B cell (primary cell): ENCODE measurements around the gene ETS1. TPM values are rescaled to one million over a fixed set of nuclear protein-coding genes. Genes with fewer than 3 reads are reported as not detected.
A peak's percentile ranks its signal among the peaks of the same experiment; 100 is the strongest.

ENCODE experiments used
- ATAC-seq: fragments of 200-7000 bp; cut with Tn5 transposase; one replicate; pipeline ENCODE4 v1.10.0; 2021; ENCODE audit warnings: low read depth, mild to moderate bottlenecking, moderate number of reproducible peaks, moderate library complexity
- CTCF ChIA-PET: fragments of 350-600 bp; sonication (Branson Sonifier 250); formaldehyde crosslinking; loops from one replicate; lab custom pipeline; 2021; ENCODE audit warnings: antibody characterized with exemption, inconsistent platforms; lab: Charles Lee
- POLR2A ChIA-PET: fragments of 350-600 bp; sonication (Branson Sonifier 250); formaldehyde crosslinking; loops from one replicate; lab custom pipeline; 2021; ENCODE audit warnings: antibody characterized with exemption; lab: Charles Lee
- DNase-seq: peaks from one replicate; pipeline ENCODE4 v3.0.0; 2013
- H2AFZ ChIP-seq: 2 replicates; pipeline ENCODE4 v1.6.1; 2012; ENCODE audit warnings: mild to moderate bottlenecking, low read depth, low read length; ENCODE audit not compliant: insufficient read depth, poor library complexity, severe bottlenecking
- H3K27ac ChIP-seq, 2 donors: 1 replicate in 1 of 2; 2 replicates in 1 of 2; pipeline ENCODE4 v1.5.1; 2012 to 2013; ENCODE audit warnings: low read length in 2 of 2, mild to moderate bottlenecking in 2 of 2, moderate library complexity in 1 of 2
- H3K27me3 ChIP-seq, 4 experiments: fragments of 200-600 bp in 1 of 4; sonication (generic) in 1 of 4; replicated peaks in 1 of 4; 1 replicate in 2 of 4; 2 replicates in 2 of 4; pipeline versions ENCODE4 v1.6.1 to v1.7.0; 2013 to 2016; ENCODE audit warnings: low read length in 3 of 4, mild to moderate bottlenecking in 2 of 4, mixed read lengths in 1 of 4, moderate library complexity in 1 of 4; ENCODE audit not compliant: insufficient read depth in 4 of 4, control insufficient read depth in 3 of 4; ENCODE audit errors: control extremely low read depth in 1 of 4
- H3K36me3 ChIP-seq, 2 experiments: replicated peaks in 1 of 2; 1 replicate in 1 of 2; 2 replicates in 1 of 2; pipeline versions ENCODE4 v1.6.1 to v1.7.1; 2013; ENCODE audit warnings: low read length in 1 of 2; ENCODE audit not compliant: insufficient read depth in 2 of 2, control insufficient read depth in 1 of 2; ENCODE audit errors: control extremely low read depth in 1 of 2, extremely low read depth in 1 of 2
- H3K4me1 ChIP-seq, 2 donors: fragments of 200-600 bp in 1 of 2; sonication (generic) in 1 of 2; 1 replicate in 1 of 2; 2 replicates in 1 of 2; pipeline versions ENCODE4 v1.5.1 to v1.6.1; 2013 to 2017; ENCODE audit warnings: low read length in 2 of 2; ENCODE audit not compliant: control insufficient read depth in 2 of 2, insufficient read depth in 2 of 2
- H3K4me2 ChIP-seq: replicated peaks from 2 replicates; pipeline ENCODE3; 2012; ENCODE audit warnings: mild to moderate bottlenecking, low read depth, low read length; ENCODE audit not compliant: poor library complexity, severe bottlenecking
- H3K4me3 ChIP-seq, 5 experiments: fragments of 200-600 bp in 1 of 5; sonication (generic) in 1 of 5; 1 replicate in 3 of 5; 2 replicates in 2 of 5; pipeline versions ENCODE4 v1.5.1 to v1.7.0; 2011 to 2016; ENCODE audit warnings: low read length in 4 of 5, mild to moderate bottlenecking in 4 of 5, low read depth in 2 of 5, control low read depth in 1 of 5, moderate library complexity in 1 of 5; ENCODE audit not compliant: insufficient read depth in 1 of 5; ENCODE audit errors: control extremely low read depth in 1 of 5, extremely low read depth in 1 of 5
- H3K79me2 ChIP-seq: fragments of 200-600 bp; sonication (generic); one replicate; pipeline ENCODE4 v1.6.0; 2016; ENCODE audit warnings: low read length; ENCODE audit not compliant: control insufficient read depth, insufficient read depth
- H3K9ac ChIP-seq: fragments of 200-600 bp; sonication (generic); 2 replicates; pipeline ENCODE4 v1.6.1; 2017; ENCODE audit warnings: mild to moderate bottlenecking, low read length, moderate library complexity
- H3K9me3 ChIP-seq, 3 donors: one replicate each; pipeline versions ENCODE4 v1.6.1 to v1.7.1; 2013; ENCODE audit warnings: low read length in 2 of 3; ENCODE audit not compliant: control insufficient read depth in 2 of 3, insufficient read depth in 1 of 3; ENCODE audit errors: control extremely low read depth in 1 of 3
- H4K20me1 ChIP-seq: 2 replicates; pipeline ENCODE4 v1.6.0; 2012; ENCODE audit warnings: mild to moderate bottlenecking, low read length; ENCODE audit not compliant: insufficient read depth, control insufficient read depth, poor library complexity, severe bottlenecking
- H3K27ac Mint-ChIP-seq: one replicate; pipeline ENCODE4 v1.8.0; 2021; ENCODE audit warnings: mixed read lengths
- H3K27me3 Mint-ChIP-seq: one replicate; pipeline ENCODE4 v1.8.0; 2021; ENCODE audit warnings: mixed read lengths
- H3K4me1 Mint-ChIP-seq: one replicate; pipeline ENCODE4 v1.8.0; 2021; ENCODE audit warnings: mixed read lengths
- H3K4me3 Mint-ChIP-seq: one replicate; pipeline ENCODE4 v1.8.0; 2021; ENCODE audit warnings: mixed read lengths
- H3K9me3 Mint-ChIP-seq: one replicate; pipeline ENCODE4 v1.8.0; 2022; ENCODE audit warnings: mixed read lengths; ENCODE audit not compliant: insufficient read depth
- CTCF ChIP-seq: fragments of 200-600 bp; IDR thresholded peaks from one replicate; pipeline ENCODE4 v1.8.0; 2022; ENCODE audit warnings: antibody characterized with exemption, mild to moderate bottlenecking
- EZH2 ChIP-seq: IDR thresholded peaks from 2 replicates; pipeline ENCODE4 v1.6.1; 2012; ENCODE audit warnings: borderline replicate concordance, low read depth, mild to moderate bottlenecking, moderate library complexity, low read length; ENCODE audit not compliant: insufficient read depth, poor library complexity, severe bottlenecking
- WGBS: methylation state at CpG from one replicate; pipeline ENCODE4 v1.1.5; 2013; ENCODE audit warnings: missing lambda C conversion rate; ENCODE audit not compliant: insufficient coverage; 5-methylcytosine and 5-hydroxymethylcytosine counted together
- intact Hi-C: fragments of 100-400 bp; cut with micrococcal nuclease; formaldehyde crosslinking; loops from one replicate; pipeline ENCODE4 v1.10.0; 2022
- polyA plus RNA-seq: library from polyadenylated mRNA; depleted of rRNA; stranded (reverse); fragments of >200 nt; gene quantifications from 2 replicates; pipeline ENCODE4 v1.2.3, GENCODE V29; 2012
- total RNA-seq, 2 donors: library from RNA; stranded (reverse); fragments of 120-200 nt in 1 of 2; gene quantifications; 1 replicate in 1 of 2; 2 replicates in 1 of 2; pipeline versions ENCODE4 v1.2.3 to v1.2.4, GENCODE V29; 2013 to 2022

Gene ETS1
- total and polyA plus RNA-seq, 2 donors (not counting 1 experiment from before 2014, with no cell fraction given), result 115 to 271 TPM

- DNase-seq, result no peak
- Mint-ChIP-seq H3K9me3 (no peaks in the 10 kb centered on the region), H3K4me1 (peaks cover 96% of the 10 kb centered on the region), H3K27ac (peak overlapping the region; percentile 92), H3K27me3 (no peaks in the 10 kb centered on the region), H3K4me3 (peak overlapping the region; percentile 72)
- Histone ChIP-seq H3K27ac (peak overlapping the region in 1 of 2 donors; percentile 82), H4K20me1 (peaks cover 98% of the 10 kb centered on the region), H3K4me1 (peaks cover 100% of the 10 kb centered on the region in 2 donors), H3K36me3 (peaks cover 3 to 92% of the 10 kb centered on the region in 2 experiments), H2AFZ (no peak overlapping the region), H3K4me2 (peak overlapping the region; percentile 63), H3K27me3 (no peaks in the 10 kb centered on the region), H3K4me3 (no peak overlapping the region), H3K9me3 (no peaks in the 10 kb centered on the region), H3K79me2 (peaks cover 100% of the 10 kb centered on the region), H3K9ac (no peak overlapping the region)
- POLR2A ChIA-PET, result interaction anchor here (1.1 kb wide), 1 partner anchor 122 kb away, joined by 4 read pairs; no protein-coding TSS in a partner anchor
- no peak for ATAC-seq
- no peak for TF ChIP-seq EZH2
- no peak for TF ChIP-seq CTCF
- intact Hi-C loops, result loop anchor here (2.0 kb wide), 1 partner anchor 17 kb away; no protein-coding TSS in a partner anchor
- CTCF ChIA-PET, result interaction anchor here (1.6 to 2.1 kb wide), 2 partner anchors 129 to 131 kb away, joined by 5 to 6 read pairs; no protein-coding TSS in a partner anchor
- WGBS, result 25% methylated on average over 1 of the region's 5 CpGs
Measured at GRCh38 chr11:128501632-128502549, 85.5 kb downstream of the ETS1 start.

DNA sequence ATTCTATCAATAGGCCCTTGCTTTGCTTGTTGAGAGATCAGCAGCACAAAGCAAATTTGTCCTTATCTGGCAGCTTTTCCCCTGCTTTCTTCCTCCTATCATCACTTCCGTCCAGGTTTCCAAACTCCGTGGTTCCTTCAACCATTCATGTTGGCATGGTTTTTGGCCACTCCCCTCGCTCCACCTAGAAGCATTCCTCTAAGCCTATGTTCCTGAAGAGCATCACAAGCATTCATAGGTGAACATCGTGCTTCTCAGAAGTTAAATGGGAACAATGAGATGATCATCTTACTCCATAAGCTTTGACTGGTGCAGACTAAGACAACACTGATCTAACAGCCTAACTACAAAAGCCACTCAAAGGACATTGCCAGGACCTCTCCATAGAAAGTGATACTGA lies 86.3 kb downstream of the ETS1 start:
- Mint-ChIP-seq H3K27ac (peak overlapping the region; percentile 92), H3K27me3 (no peaks in the 10 kb centered on the region), H3K9me3 (no peaks in the 10 kb centered on the region), H3K4me1 (peaks cover 98% of the 10 kb centered on the region), H3K4me3 (peak overlapping the region; percentile 72)
- intact Hi-C loops, result no loop called here
- CTCF ChIA-PET, result interaction anchor here (2.1 kb wide), 1 partner anchor 129 kb away, joined by 6 read pairs; no protein-coding TSS in a partner anchor
- TF ChIP-seq CTCF, result no peak
- no peak for TF ChIP-seq EZH2
- H3K4me3 ChIP-seq, result no peak overlapping the region
- WGBS, result 92% methylated on average over 4 of the region's 4 CpGs
- ATAC-seq (no peak), DNase-seq (no peak)
- H3K79me2 ChIP-seq, result peaks cover 100% of the 10 kb centered on the region
- H3K36me3 ChIP-seq, result peaks cover 3 to 91% of the 10 kb centered on the region in 2 experiments
- peaks cover 100% of the 10 kb centered on the region in 2 donors for H3K4me1 ChIP-seq
- no peaks in the 10 kb centered on the region for H3K9me3 ChIP-seq
- peak overlapping the region; percentile 63 for H3K4me2 ChIP-seq
- H4K20me1 ChIP-seq, result peaks cover 98% of the 10 kb centered on the region
- no peak overlapping the region for H2AFZ ChIP-seq
- no peaks in the 10 kb centered on the region for H3K27me3 ChIP-seq
- peak overlapping the region in 1 of 2 donors; percentile 82 for H3K27ac ChIP-seq
- H3K9ac ChIP-seq, result no peak overlapping the region
- POLR2A ChIA-PET, result interaction anchor here (1.7 kb wide), 1 partner anchor 18 kb away, joined by 3 read pairs; no protein-coding TSS in a partner anchor
